AG09319 (cell line): Measurements from ENCODE around the gene MSMB.
"Not testable (repeated sequence)": the region's sequence is repeated elsewhere in the genome, so short reads cannot be mapped to it uniquely, and the experiment has no call there.

ENCODE experiments used
- DNase-seq: peaks from one replicate; pipeline ENCODE4 v3.0.0-alpha.2; 2010; ENCODE audit warnings: low read depth; ENCODE audit errors: extremely low read depth
- TF ChIP-seq, protein P1 (sequence below): IDR thresholded peaks from 2 replicates; pipeline ENCODE4 v1.5.1; 2011; ENCODE audit warnings: low read depth, mild to moderate bottlenecking, inconsistent platforms, low read length, moderate library complexity

Gene MSMB

DNA sequence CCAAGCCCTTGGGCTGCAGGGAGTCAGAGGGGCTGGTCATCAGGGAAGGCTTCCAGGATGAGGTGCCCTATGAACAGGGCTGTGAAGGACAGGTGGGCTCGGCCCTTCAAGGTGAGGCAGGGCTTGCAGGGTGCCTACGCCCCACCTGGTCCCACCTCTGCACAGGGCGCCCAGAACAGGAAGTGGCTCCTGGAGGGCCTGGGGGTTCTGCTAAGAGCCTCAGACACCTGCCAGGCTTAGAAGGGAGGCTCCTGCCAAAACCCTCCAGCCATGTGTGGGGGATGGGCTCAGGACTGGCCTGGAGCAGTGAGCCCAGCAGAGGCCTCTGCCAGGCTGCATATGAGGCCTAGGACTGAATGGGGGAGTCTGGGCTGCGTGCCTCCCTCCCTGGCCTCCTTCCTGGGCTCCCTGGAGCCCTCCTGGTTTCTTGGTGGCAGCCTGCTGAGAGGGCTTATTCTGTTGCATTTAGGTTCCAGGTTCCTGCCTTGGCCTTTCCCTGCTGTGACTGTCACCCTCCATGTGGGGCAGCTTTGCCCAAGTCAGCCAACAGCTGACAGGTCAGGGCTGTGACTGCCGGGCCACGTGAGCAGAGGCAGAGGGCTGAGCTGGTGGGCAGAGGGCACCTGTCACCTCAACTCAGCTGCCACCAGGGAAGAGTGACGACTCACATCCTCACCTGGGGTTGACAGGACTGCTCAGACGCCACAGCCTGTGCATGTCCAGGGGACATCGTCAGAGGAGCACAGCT, 45.2 kb upstream of the MSMB start:
- DNase-seq = no peak

DNA sequence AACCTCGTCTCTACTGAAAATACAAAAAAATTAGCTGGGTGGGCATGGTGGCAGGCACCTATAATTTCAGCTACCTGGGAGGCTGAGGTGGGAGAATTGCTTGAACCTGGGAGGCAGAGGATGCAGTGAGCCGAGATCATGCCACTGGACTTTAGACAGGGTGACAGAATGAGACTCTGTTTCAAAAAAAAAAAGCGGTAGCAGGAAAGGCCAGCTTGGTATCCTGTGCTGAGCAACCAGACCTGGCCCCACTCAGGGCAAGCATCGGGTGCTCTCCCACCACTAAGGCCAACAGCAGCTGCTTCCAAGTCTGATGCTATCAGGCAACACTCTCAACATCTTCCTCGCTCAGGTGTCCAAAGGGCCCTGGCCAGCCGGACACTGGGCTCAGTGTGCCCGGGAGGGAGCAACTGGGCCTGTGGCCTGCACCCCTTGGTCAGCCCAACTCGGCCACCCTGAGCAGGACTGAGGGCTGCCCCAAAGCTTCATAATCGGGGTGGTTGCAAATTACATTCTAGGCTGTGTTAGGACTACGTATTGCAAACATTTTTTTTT, 44.3 kb upstream of the MSMB start:
- TF ChIP-seq, protein P1, sequence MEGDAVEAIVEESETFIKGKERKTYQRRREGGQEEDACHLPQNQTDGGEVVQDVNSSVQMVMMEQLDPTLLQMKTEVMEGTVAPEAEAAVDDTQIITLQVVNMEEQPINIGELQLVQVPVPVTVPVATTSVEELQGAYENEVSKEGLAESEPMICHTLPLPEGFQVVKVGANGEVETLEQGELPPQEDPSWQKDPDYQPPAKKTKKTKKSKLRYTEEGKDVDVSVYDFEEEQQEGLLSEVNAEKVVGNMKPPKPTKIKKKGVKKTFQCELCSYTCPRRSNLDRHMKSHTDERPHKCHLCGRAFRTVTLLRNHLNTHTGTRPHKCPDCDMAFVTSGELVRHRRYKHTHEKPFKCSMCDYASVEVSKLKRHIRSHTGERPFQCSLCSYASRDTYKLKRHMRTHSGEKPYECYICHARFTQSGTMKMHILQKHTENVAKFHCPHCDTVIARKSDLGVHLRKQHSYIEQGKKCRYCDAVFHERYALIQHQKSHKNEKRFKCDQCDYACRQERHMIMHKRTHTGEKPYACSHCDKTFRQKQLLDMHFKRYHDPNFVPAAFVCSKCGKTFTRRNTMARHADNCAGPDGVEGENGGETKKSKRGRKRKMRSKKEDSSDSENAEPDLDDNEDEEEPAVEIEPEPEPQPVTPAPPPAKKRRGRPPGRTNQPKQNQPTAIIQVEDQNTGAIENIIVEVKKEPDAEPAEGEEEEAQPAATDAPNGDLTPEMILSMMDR = no peak
- no peak for DNase-seq

More for the DNA sequence above, 45.2 kb upstream of the MSMB start:
- TF ChIP-seq, protein P1 = no peak

DNA sequence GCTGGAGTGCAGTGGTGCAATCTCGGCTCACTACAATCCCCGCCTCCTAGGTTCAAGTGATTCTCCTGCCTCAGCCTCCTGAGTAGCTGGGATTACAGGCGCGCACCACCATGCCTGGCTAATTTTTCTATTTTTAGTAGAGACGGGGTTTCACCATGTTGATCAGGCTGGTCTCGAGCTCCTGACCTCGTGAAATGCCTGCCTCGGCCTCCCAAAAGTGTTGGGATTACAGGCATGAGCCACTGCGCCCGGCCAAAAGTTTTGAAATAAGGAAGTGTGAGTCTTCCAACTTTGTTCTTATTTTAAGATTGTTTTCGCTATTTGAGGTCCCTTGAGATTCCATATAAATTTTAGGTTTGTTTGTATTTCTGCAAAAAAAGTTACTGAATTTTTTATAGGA, 41.3 kb upstream of the MSMB start:
- not testable (repeated sequence) for DNase-seq

GRCh38 chr10:46084321-46085165, 38.5 kb upstream of the MSMB start:
- no peak for DNase-seq
- TF ChIP-seq, protein P1 = no peak

GRCh38 chr10:46080886-46081285, 34.8 kb upstream of the MSMB start:
- no peak for DNase-seq
- TF ChIP-seq, protein P1 = no peak

- TF ChIP-seq, protein P1 = no peak
- DNase-seq = no peak
Measured at GRCh38 chr10:46079831-46080585, 33.9 kb upstream of the MSMB start.

DNA sequence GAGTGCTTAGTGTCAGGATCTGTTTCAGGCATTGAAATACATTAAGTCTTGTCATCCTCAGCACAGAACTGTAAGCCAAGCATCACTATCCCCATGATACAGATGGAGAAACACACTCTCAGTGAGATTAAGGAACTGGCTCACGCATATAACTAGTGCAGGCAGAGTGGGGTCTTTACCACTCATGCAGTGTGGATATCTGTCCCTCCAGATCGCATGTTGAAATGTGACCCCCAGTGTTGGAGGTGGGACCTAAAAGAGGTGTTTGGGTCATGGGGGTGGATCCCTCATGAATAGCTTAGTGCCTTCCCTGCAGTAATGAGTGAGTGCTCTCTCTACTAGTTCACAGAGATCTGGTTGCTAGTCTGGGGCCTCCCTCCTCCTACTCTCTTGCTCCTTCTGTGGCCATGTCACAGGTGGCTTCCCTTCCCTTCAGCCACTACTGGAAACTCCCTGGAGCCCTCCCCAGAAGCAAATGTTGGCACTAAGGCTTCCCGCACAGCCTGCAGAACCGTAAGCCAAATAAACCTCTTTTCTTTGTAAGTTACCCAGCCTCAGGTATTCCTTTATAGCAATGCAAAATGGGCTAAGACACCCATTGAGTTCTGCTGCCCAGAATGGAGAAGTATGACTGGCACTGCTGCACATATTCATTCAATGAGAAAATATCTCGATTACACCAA, 31.8 kb upstream of the MSMB start:
- no peak for DNase-seq
- TF ChIP-seq, protein P1 = no peak
